GM12878 (cell line): ENCODE measurements around the gene CFAP45. TPM values are rescaled to one million over a fixed set of nuclear protein-coding genes. Genes with fewer than 3 reads are reported as not detected.

ENCODE experiments used
- ATF3 ChIP-seq: IDR thresholded peaks from 2 replicates; pipeline ENCODE4 v1.6.1; 2011; ENCODE audit warnings: low read depth, mild to moderate bottlenecking, low read length, moderate library complexity, borderline replicate concordance; ENCODE audit errors: extremely low read depth
- CREB1 ChIP-seq: IDR thresholded peaks from 2 replicates; pipeline ENCODE4 v1.6.1; 2012; ENCODE audit warnings: low read depth, mild to moderate bottlenecking, inconsistent platforms
- EGR1 ChIP-seq, 2 experiments: IDR thresholded peaks; 1 replicate in 1 of 2; 2 replicates in 1 of 2; pipeline ENCODE4 v1.6.1; 2011 to 2012; ENCODE audit warnings: low read depth in 2 of 2, low read length in 2 of 2, borderline replicate concordance in 1 of 2, mild to moderate bottlenecking in 1 of 2, moderate library complexity in 1 of 2
- HDGF ChIP-seq: fragments of 450-650 bp; IDR thresholded peaks from 2 replicates; pipeline ENCODE4 v1.6.1; 2016; ENCODE audit warnings: antibody characterized with exemption
- KAT2A ChIP-seq: conservative IDR thresholded peaks from 2 replicates; pipeline ENCODE4 v1.6.1; 2011; ENCODE audit warnings: low read depth, low read length; ENCODE audit not compliant: control insufficient read depth
- MAX ChIP-seq: IDR thresholded peaks from 2 replicates; pipeline ENCODE4 v1.6.1; 2012; ENCODE audit warnings: low read depth, low read length, improper control_type of control experiment
- POLR2A ChIP-seq: IDR thresholded peaks from 2 replicates; pipeline ENCODE4 v1.6.1; 2011; ENCODE audit warnings: low read depth, mild to moderate bottlenecking, low read length
- RAD51 ChIP-seq: fragments of 450-650 bp; IDR thresholded peaks from 2 replicates; pipeline ENCODE4 v1.6.1; 2016; ENCODE audit warnings: moderate library complexity, mild to moderate bottlenecking, inconsistent platforms
- RELA ChIP-seq: fragments of 450-650 bp; IDR thresholded peaks from 2 replicates; pipeline ENCODE4 v1.8.0; 2014; ENCODE audit warnings: borderline replicate concordance; ENCODE audit not compliant: partially characterized antibody
- SKIL ChIP-seq: fragments of 450-650 bp; IDR thresholded peaks from 2 replicates; pipeline ENCODE4 v1.6.1; 2017; ENCODE audit warnings: mild to moderate bottlenecking, low read depth, inconsistent platforms; ENCODE audit not compliant: poor library complexity, severe bottlenecking
- SMC3 ChIP-seq: IDR thresholded peaks from 2 replicates; pipeline ENCODE4 v1.6.1; 2011; ENCODE audit warnings: low read length, improper control_type of control experiment, borderline replicate concordance
- SPI1 ChIP-seq: IDR thresholded peaks from 2 replicates; pipeline ENCODE4 v1.6.1; 2011; ENCODE audit warnings: low read depth, mild to moderate bottlenecking, low read length, moderate library complexity, borderline replicate concordance; ENCODE audit not compliant: insufficient read depth
- SUPT20H ChIP-seq: IDR thresholded peaks from 2 replicates; pipeline ENCODE4 v1.6.1; 2011; ENCODE audit warnings: low read depth, mild to moderate bottlenecking, low read length, moderate library complexity, borderline replicate concordance; ENCODE audit not compliant: control insufficient read depth
- polyA plus RNA-seq, 11 experiments: library from polyadenylated mRNA; depleted of rRNA in 4 of 11; unstranded in 6 of 11; stranded (reverse) in 5 of 11; fragments of >200 nt; fragmentation: Nextera tagmentation in 4 of 11; fragmentation: Illumina TruSeq in 1 of 11; extraction: Ambion mirVana in 4 of 11; extraction: Trizol in 1 of 11; gene quantifications; 1 replicate in 1 of 11; 2 replicates in 10 of 11; pipeline versions ENCODE4 v1.2.1 to v1.2.3, GENCODE V29; 2011 to 2016; ENCODE audit warnings: inconsistent platforms in 2 of 11, missing spikeins in 2 of 11, low read depth in 1 of 11
- total RNA-seq, 4 experiments: library from RNA; depleted of rRNA in 3 of 4; stranded (reverse); fragments of >200 nt in 3 of 4; fragmentation: Illumina TruSeq in 1 of 4; extraction: Trizol in 1 of 4; gene quantifications; 2 replicates each; pipeline versions ENCODE4 v1.2.1 to v1.2.3, GENCODE V29; 2013 to 2021

The CFAP45 gene
- total and polyA plus RNA-seq, 10 of the 15 experiments (the other 5 are each of a cell fraction or from before 2014, with no cell fraction given), result 0.43 to 0.91 (median 0.67) TPM

- no peak for TF ChIP-seq RAD51
- no peak for TF ChIP-seq POLR2A
- TF ChIP-seq CREB1, result 0 out of 2 replicates have a peak, but pooled peaks have one; percentile 38
- TF ChIP-seq ATF3, result peak; percentile 52; the same call in 1 of the 2 replicates
- TF ChIP-seq HDGF, result no peak
- TF ChIP-seq SPI1, result no peak
- peak; percentile 11 for TF ChIP-seq RELA
- peak; percentile 50 to 97 for TF ChIP-seq EGR1 (IDR thresholded peaks at IDR 0.05; ENCODE audit: borderline replicate concordance in 1 of 2, low read depth in 2 of 2, low read length in 2 of 2)
- peak; percentile 99 for TF ChIP-seq SMC3
- no peak for TF ChIP-seq MAX
- TF ChIP-seq KAT2A, result no peak
- peak; percentile 19 for TF ChIP-seq SKIL
- TF ChIP-seq SUPT20H, result no peak
- TF ChIP-seq, all 136 proteins: peak for 24
Measured at GRCh38 chr1:159891275-159892157, 8.4 kb downstream of the CFAP45 start (continued).
